Endothelial cell of umbilical vein (primary cell): ENCODE data around the gene HDAC7. TPM values are rescaled to one million over a fixed set of nuclear protein-coding genes. Genes with fewer than 3 reads are reported as not detected.

Experiments
- BruUV-seq: library from RNA; stranded (reverse); fragments of 400-500 nt; replicated peaks from 2 replicates; lab custom pipeline; 2021; lab: Mats Ljungman, UMichigan
- CTCF ChIA-PET: fragments of 300-600, 350-600 bp; sonication (Branson Sonifier 250); formaldehyde crosslinking; loops from one replicate; lab custom pipeline; 2021; ENCODE audit warnings: antibody characterized with exemption, inconsistent platforms; lab: Charles Lee
- POLR2A ChIA-PET: fragments of 300-600, 350-600 bp; sonication (Branson Sonifier 250); formaldehyde crosslinking; loops from one replicate; lab custom pipeline; 2021; ENCODE audit warnings: antibody characterized with exemption, inconsistent platforms; lab: Charles Lee
- DNase-seq: peaks from one replicate; pipeline ENCODE4 v3.0.0-alpha.2; 2011; ENCODE audit warnings: low read depth, low spot score
- FAIRE-seq: peaks from 2 replicates; lab custom pipeline; 2011; peaks lifted over from hg19 to GRCh38; lab: Jason Lieb, UNC
- H2AFZ ChIP-seq: 2 replicates; pipeline ENCODE4 v1.6.0; 2012; ENCODE audit warnings: low read depth, low read length, control low read depth, inconsistent platforms
- H3K27ac ChIP-seq: 2 replicates; pipeline ENCODE4 v1.5.1; 2011; ENCODE audit warnings: low read depth, mild to moderate bottlenecking, control low read depth, low read length, moderate library complexity; ENCODE audit not compliant: insufficient read depth
- H3K27me3 ChIP-seq, 2 experiments: 2 replicates each; pipeline versions ENCODE4 v1.6.0 to v1.6.1; 2011; ENCODE audit warnings: low read length in 2 of 2, mixed read lengths in 1 of 2; ENCODE audit not compliant: control insufficient read depth in 2 of 2, insufficient read depth in 2 of 2
- H3K36me3 ChIP-seq, 2 experiments: 2 replicates in 1 of 2; 3 replicates in 1 of 2; pipeline ENCODE4 v1.5.1; 2011; ENCODE audit warnings: low read length in 2 of 2, mild to moderate bottlenecking in 1 of 2, moderate library complexity in 1 of 2; ENCODE audit not compliant: control insufficient read depth in 2 of 2, insufficient read depth in 2 of 2; ENCODE audit errors: extremely low read depth in 1 of 2
- H3K4me1 ChIP-seq: 3 replicates; pipeline ENCODE4 v1.5.1; 2011; ENCODE audit warnings: mild to moderate bottlenecking, low read length; ENCODE audit not compliant: control insufficient read depth, insufficient read depth; ENCODE audit errors: extremely low read depth
- H3K4me2 ChIP-seq: 2 replicates; pipeline ENCODE4 v1.6.1; 2011; ENCODE audit warnings: low read length, control low read depth, mixed read lengths; ENCODE audit not compliant: insufficient read depth
- H3K4me3 ChIP-seq, 3 experiments: fragments of 200-600 bp in 1 of 3; sonication (generic), shearing (Covaris generic) in 1 of 3; replicated peaks in 1 of 3; 2 replicates each; pipeline ENCODE4 v1.5.1; 2011 to 2016; ENCODE audit warnings: control low read depth in 3 of 3, low read length in 3 of 3, mild to moderate bottlenecking in 2 of 3, inconsistent platforms in 1 of 3, low read depth in 1 of 3, moderate library complexity in 1 of 3; ENCODE audit not compliant: insufficient read depth in 1 of 3
- H3K79me2 ChIP-seq: 2 replicates; pipeline ENCODE4 v1.6.0; 2012; ENCODE audit warnings: low read length, inconsistent platforms; ENCODE audit not compliant: control insufficient read depth, insufficient read depth
- H3K9ac ChIP-seq: replicated peaks from 2 replicates; pipeline ENCODE3; 2011; ENCODE audit warnings: low read length, control low read depth; ENCODE audit not compliant: insufficient read depth; ENCODE audit errors: extremely low read depth
- H3K9me1 ChIP-seq: replicated peaks from 3 replicates; pipeline ENCODE4 v1.6.0; 2011; ENCODE audit warnings: mild to moderate bottlenecking, low read length; ENCODE audit not compliant: control insufficient read depth, insufficient read depth; ENCODE audit errors: extremely low read depth
- H3K9me3 ChIP-seq: replicated peaks from 2 replicates; pipeline ENCODE4 v1.5.1; 2012; ENCODE audit warnings: low read length, inconsistent platforms; ENCODE audit not compliant: control insufficient read depth, insufficient read depth
- H4K20me1 ChIP-seq: replicated peaks from 2 replicates; pipeline ENCODE3; 2011; ENCODE audit warnings: mild to moderate bottlenecking, low read length; ENCODE audit not compliant: control insufficient read depth, insufficient read depth; ENCODE audit errors: extremely low read depth
- EZH2 ChIP-seq: IDR thresholded peaks from 2 replicates; pipeline ENCODE4 v1.6.1; 2012; ENCODE audit warnings: borderline replicate concordance, low read depth, mild to moderate bottlenecking, moderate library complexity, low read length, inconsistent platforms; ENCODE audit not compliant: severe bottlenecking
- FOS ChIP-seq: IDR thresholded peaks from 2 replicates; pipeline ENCODE4 v1.6.1; 2011; ENCODE audit warnings: mild to moderate bottlenecking, low read length, moderate library complexity, borderline replicate concordance; ENCODE audit not compliant: insufficient read depth
- GATA2 ChIP-seq: IDR thresholded peaks from 2 replicates; pipeline ENCODE4 v1.7.0; 2011; ENCODE audit warnings: low read depth, mild to moderate bottlenecking, moderate library complexity, mixed read lengths, low read length; ENCODE audit not compliant: insufficient read length, insufficient read depth
- MAX ChIP-seq: IDR thresholded peaks from 2 replicates; pipeline ENCODE4 v1.6.1; 2011; ENCODE audit not compliant: insufficient read depth, insufficient read length
- POLR2AphosphoS5 ChIP-seq: IDR thresholded peaks from 2 replicates; pipeline ENCODE4 v1.6.1; 2012; ENCODE audit warnings: low read depth, mild to moderate bottlenecking, control low read depth, low read length, moderate library complexity; ENCODE audit not compliant: insufficient read depth
- dilution Hi-C: fragments of 300-500 bp; cut with MboI; formaldehyde crosslinking; loops from one replicate; pipeline ENCODE4 v1.15.0; 2019; ENCODE audit warnings: low sequenced_read_pairs; ENCODE audit not compliant: extremely low pct_ligation_motif_present
- intact Hi-C: fragments of 100-400 bp; cut with micrococcal nuclease; formaldehyde crosslinking; loops from one replicate; pipeline ENCODE4 v1.10.0; 2022
- polyA plus RNA-seq, 4 experiments: library from polyadenylated mRNA; depleted of rRNA in 3 of 4; stranded (reverse) in 3 of 4; unstranded in 1 of 4; fragments of >200 nt; gene quantifications; 2 replicates each; pipeline versions ENCODE4 v1.2.1 to v1.2.3, GENCODE V29; 2011 to 2012; ENCODE audit warnings: missing spikeins in 1 of 4
- total RNA-seq: library from RNA; stranded (reverse); gene quantifications from 2 replicates; pipeline ENCODE4 v1.2.3, GENCODE V29; 2021

Gene HDAC7
- total and polyA plus RNA-seq, 2 donors (not counting 3 experiments of a cell fraction or from before 2014, with no cell fraction given): 119 to 249 TPM

GRCh38 chr12:47770086-47770726 is 49.5 kb downstream of the HDAC7 start:
- dilution Hi-C loops (no loop called here), intact Hi-C loops (no loop called here)
- TF ChIP-seq MAX (no peak), GATA2 (no peak), FOS (no peak), POLR2AphosphoS5 (no peak), EZH2 (no peak)
- H3K36me3 ChIP-seq: no peaks in the 10 kb centered on the region
- H3K9ac ChIP-seq: no peak overlapping the region
- H3K27ac ChIP-seq: no peak overlapping the region
- no peaks in the 10 kb centered on the region for H3K9me1 ChIP-seq
- H2AFZ ChIP-seq: no peak overlapping the region
- H3K4me2 ChIP-seq: no peak overlapping the region
- no peaks in the 10 kb centered on the region for H3K27me3 ChIP-seq
- H3K9me3 ChIP-seq: no peaks in the 10 kb centered on the region
- FAIRE-seq (no peak), DNase-seq (no peak)
- no peaks in the 10 kb centered on the region for H4K20me1 ChIP-seq
- POLR2A ChIA-PET: no interaction called here
- no peaks in the 10 kb centered on the region for H3K79me2 ChIP-seq
- H3K4me3 ChIP-seq: no peak overlapping the region
- BruUV-seq: no TSS peak
- H3K4me1 ChIP-seq: peaks cover 15% of the 10 kb centered on the region
- CTCF ChIA-PET: interaction anchor here (1.0 to 10.1 kb wide), 7 partner anchors 9 to 69 kb away, joined by 3 to 385 read pairs (median 99); partner anchors contain the start of gene RAPGEF3
